Spleen (tissue), 11 donors: ENCODE data around the gene EHBP1L1. TPM values are rescaled to one million over a fixed set of nuclear protein-coding genes. Genes with fewer than 3 reads are reported as not detected.

Experiments
- DNase-seq: peaks from one replicate; pipeline ENCODE4 v3.0.0-alpha.2; 2020
- H3K27ac ChIP-seq, 8 donors: fragments of 200-600 bp; sonication (generic) in 7 of 8; 1 replicate in 4 of 8; 2 replicates in 4 of 8; pipeline versions ENCODE4 v1.5.0 to v1.8.0; 2016 to 2021; ENCODE audit warnings: inconsistent platforms in 4 of 8, mild to moderate bottlenecking in 4 of 8, moderate library complexity in 1 of 8
- H3K27me3 ChIP-seq, 7 donors: fragments of 200-600 bp; sonication (generic) in 6 of 7; replicated peaks in 1 of 7; 1 replicate in 4 of 7; 2 replicates in 3 of 7; pipeline versions ENCODE4 v1.5.0 to v1.8.0; 2016 to 2021; ENCODE audit warnings: inconsistent platforms in 3 of 7, mild to moderate bottlenecking in 1 of 7
- H3K36me3 ChIP-seq, 6 donors: fragments of 200-600 bp; sonication (generic) in 5 of 6; 1 replicate in 4 of 6; 2 replicates in 2 of 6; pipeline versions ENCODE4 v1.5.0 to v1.8.0; 2016 to 2021; ENCODE audit warnings: inconsistent platforms in 2 of 6
- H3K4me1 ChIP-seq, 6 donors: fragments of 200-600 bp; sonication (generic) in 5 of 6; 1 replicate in 3 of 6; 2 replicates in 3 of 6; pipeline versions ENCODE4 v1.5.0 to v1.8.0; 2016 to 2021; ENCODE audit warnings: inconsistent platforms in 3 of 6
- H3K4me3 ChIP-seq, 8 donors: fragments of 200-600 bp; sonication (generic) in 7 of 8; 1 replicate in 4 of 8; 2 replicates in 4 of 8; pipeline versions ENCODE4 v1.5.0 to v1.8.0; 2016 to 2021; ENCODE audit warnings: inconsistent platforms in 4 of 8, mild to moderate bottlenecking in 4 of 8, moderate library complexity in 2 of 8
- H3K9me3 ChIP-seq, 8 donors: fragments of 200-600 bp; sonication (generic) in 7 of 8; 1 replicate in 4 of 8; 2 replicates in 4 of 8; pipeline versions ENCODE4 v1.5.0 to v1.8.0; 2016 to 2021; ENCODE audit warnings: inconsistent platforms in 4 of 8
- POLR2A ChIP-seq, 3 donors: fragments of 450-650 bp; IDR thresholded peaks; one replicate each; pipeline ENCODE4 v1.5.1; 2017; ENCODE audit warnings: antibody characterized with exemption in 3 of 3, mild to moderate bottlenecking in 1 of 3
- POLR2AphosphoS5 ChIP-seq, 3 donors: sonication (generic); formaldehyde crosslinking; IDR thresholded peaks; one replicate each; pipeline ENCODE4 v1.5.1; 2017; ENCODE audit warnings: antibody characterized with exemption in 3 of 3
- WGBS, 5 donors: extraction: QIAGEN DNeasy Blood & Tissue Kit in 3 of 5; methylation state at CpG; one replicate each; pipeline versions ENCODE4 v1.1.5 to v1.1.7; 2013 to 2018; 5-methylcytosine and 5-hydroxymethylcytosine counted together
- intact Hi-C: fragments of 100-400 bp; cut with DNase I; formaldehyde crosslinking; loops from one replicate; pipeline ENCODE4 v1.15.0; 2023; ENCODE audit warnings: low total_unique reads
- polyA plus RNA-seq, 3 donors: library from polyadenylated mRNA; stranded (reverse); fragments of 200-250 nt; gene quantifications; one replicate each; pipeline ENCODE4 v1.2.1, GENCODE V29; 2013
- total RNA-seq, 7 donors: library from RNA; depleted of rRNA in 3 of 7; stranded (reverse); fragments of >200 nt in 3 of 7; fragmentation: NEBNext Ultra II Directional in 4 of 7; extraction: Animal tissue kit (Norgen Biotek cat#: 25700) in 4 of 7; gene quantifications; one replicate each; pipeline versions ENCODE4 v1.1.0 to v1.2.1, GENCODE V29; 2016 to 2021
- TF ChIP-seq, protein P1 (sequence below), 11 experiments: fragments of 200-600 bp in 7 of 11; fragments of 450-650 bp in 4 of 11; sonication (generic) in 4 of 11; IDR thresholded peaks in 8 of 11; conservative IDR thresholded peaks in 3 of 11; 1 replicate in 7 of 11; 2 replicates in 4 of 11; pipeline versions ENCODE4 v1.4.0 to v1.8.0; 2016 to 2021; ENCODE audit warnings: antibody characterized with exemption in 11 of 11, inconsistent platforms in 4 of 11, mild to moderate bottlenecking in 1 of 11
- donor health status: healthy with polysubstance abuse.
- donor health status: DM: no; HTN: no; CAD: no; lungs with moderate emphysema.
- donor health status: DM: no; HTN: no; CAD: no.
- donor health status: Bipolar disorder and iron deficiency.
- donor health status: healthy.
- donor health status: DM: no; HTN: no; CAD: no.
- donor health status: DM: yes; HTN: yes; CAD: no.

EHBP1L1 gene
- total and polyA plus RNA-seq, 10 donors, result 44.3 to 365 (median 215) TPM

DNA sequence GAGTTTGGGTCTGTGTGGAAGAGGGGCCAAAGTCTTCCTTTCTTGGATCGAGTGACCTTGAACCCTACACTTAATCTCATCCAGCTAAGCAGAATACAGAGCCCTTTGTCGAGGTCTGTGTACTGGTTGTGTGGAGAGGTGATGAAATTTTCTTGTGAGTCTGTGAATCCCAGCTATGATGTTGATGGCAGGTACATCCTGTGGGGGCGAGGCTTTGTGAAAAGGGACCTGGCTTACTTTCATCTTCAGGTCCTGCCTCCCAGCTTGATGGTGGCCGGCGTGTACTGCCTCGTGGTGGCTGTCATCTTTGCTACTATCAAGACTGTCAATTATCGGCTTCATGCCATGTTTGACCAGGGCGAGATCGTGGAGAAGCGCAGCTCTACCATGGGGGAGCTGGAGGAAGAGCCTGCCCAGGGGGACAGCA lies 40.7 kb downstream of the EHBP1L1 start:
- TF ChIP-seq, protein P1, sequence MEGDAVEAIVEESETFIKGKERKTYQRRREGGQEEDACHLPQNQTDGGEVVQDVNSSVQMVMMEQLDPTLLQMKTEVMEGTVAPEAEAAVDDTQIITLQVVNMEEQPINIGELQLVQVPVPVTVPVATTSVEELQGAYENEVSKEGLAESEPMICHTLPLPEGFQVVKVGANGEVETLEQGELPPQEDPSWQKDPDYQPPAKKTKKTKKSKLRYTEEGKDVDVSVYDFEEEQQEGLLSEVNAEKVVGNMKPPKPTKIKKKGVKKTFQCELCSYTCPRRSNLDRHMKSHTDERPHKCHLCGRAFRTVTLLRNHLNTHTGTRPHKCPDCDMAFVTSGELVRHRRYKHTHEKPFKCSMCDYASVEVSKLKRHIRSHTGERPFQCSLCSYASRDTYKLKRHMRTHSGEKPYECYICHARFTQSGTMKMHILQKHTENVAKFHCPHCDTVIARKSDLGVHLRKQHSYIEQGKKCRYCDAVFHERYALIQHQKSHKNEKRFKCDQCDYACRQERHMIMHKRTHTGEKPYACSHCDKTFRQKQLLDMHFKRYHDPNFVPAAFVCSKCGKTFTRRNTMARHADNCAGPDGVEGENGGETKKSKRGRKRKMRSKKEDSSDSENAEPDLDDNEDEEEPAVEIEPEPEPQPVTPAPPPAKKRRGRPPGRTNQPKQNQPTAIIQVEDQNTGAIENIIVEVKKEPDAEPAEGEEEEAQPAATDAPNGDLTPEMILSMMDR (IDR thresholded peaks at IDR 0.05 in 8 of 11, conservative IDR thresholded peaks at IDR 0.05 in 3 of 11), result no peak
- TF ChIP-seq POLR2AphosphoS5 (IDR thresholded peaks at IDR 0.05) (no peak), POLR2A (IDR thresholded peaks at IDR 0.05) (no peak)
- no peaks in the 10 kb centered on the region for H3K27me3 ChIP-seq
- H3K4me3 ChIP-seq, result peak overlapping the region; percentile 85 to 98 (median 95)
- H3K9me3 ChIP-seq, result no peaks in the 10 kb centered on the region
- peak overlapping the region in 7 of 8 donors; percentile 94 to 99 (median 97) for H3K27ac ChIP-seq
- 55 to 77% (median 64%) methylated on average over 10 of the region's 10 CpGs for WGBS, 5 donors
- intact Hi-C loops, result no loop called here
- H3K4me1 ChIP-seq, result peaks cover 29 to 74% (median 47%) of the 10 kb centered on the region in 6 donors
- H3K36me3 ChIP-seq, result peaks cover 10 to 65% (median 49%) of the 10 kb centered on the region in 6 donors
- peak; percentile 81 for DNase-seq

- 89 to 95% (median 90%) methylated on average over 15 to 17 of the region's 17 CpGs for WGBS, 5 donors
- no peaks in the 10 kb centered on the region for H3K27me3 ChIP-seq
- H3K27ac ChIP-seq, result peak overlapping the region in 3 of 8 donors; percentile 98 to 99 (median 98)
- no peaks in the 10 kb centered on the region for H3K9me3 ChIP-seq
- TF ChIP-seq POLR2A (IDR thresholded peaks at IDR 0.05), result no peak
- peak in 1 of 3 donors; percentile 9 for TF ChIP-seq POLR2AphosphoS5 (IDR thresholded peaks at IDR 0.05)
- TF ChIP-seq, protein P1 (IDR thresholded peaks at IDR 0.05 in 8 of 11, conservative IDR thresholded peaks at IDR 0.05 in 3 of 11), result no peak
- DNase-seq, result peak; percentile 78
- intact Hi-C loops, result no loop called here
- peaks cover 22 to 67% (median 41%) of the 10 kb centered on the region in 6 donors for H3K4me1 ChIP-seq
- peaks cover 10 to 65% (median 54%) of the 10 kb centered on the region in 6 donors for H3K36me3 ChIP-seq
- H3K4me3 ChIP-seq, result peak overlapping the region in 6 of 8 donors; percentile 95 to 98 (median 96)
Observed at GRCh38 chr11:65617136-65617850, 41.4 kb downstream of the EHBP1L1 start.

DNA sequence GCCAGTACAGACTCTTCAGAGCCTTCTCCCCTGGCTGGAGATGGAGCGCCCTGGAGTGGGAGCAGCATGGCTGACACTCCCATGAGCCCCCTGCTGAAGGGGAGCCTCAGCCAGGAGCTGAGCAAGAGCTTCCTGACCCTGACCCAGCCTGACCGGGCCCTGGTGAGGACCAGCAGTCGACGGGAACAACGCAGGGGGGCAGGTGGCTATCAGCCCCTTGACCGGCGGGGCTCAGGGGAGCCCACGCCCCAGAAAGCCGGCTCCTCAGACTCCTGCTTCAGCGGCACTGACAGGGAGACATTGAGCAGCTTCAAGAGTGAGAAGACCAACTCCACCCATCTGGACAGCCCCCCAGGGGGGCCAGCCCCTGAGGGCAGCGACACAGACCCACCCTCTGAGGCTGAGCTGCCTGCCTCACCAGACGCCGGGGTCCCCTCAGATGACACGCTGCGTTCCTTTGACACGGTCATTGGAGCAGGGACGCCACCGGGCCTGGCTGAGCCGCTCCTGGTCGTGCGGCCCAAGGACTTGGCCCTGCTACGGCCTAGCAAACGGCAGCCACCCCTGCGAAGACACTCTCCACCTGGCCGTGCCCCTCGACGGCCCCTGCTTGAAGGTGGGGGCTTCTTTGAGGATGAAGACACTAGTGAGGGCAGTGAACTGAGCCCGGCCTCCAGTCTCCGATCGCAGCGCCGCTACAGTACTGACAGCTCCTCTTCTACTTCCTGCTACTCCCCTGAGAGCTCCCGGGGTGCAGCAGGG lies 42.3 kb downstream of the EHBP1L1 start:
- H3K4me3 ChIP-seq, result no peak overlapping the region
- peaks cover 14 to 59% (median 32%) of the 10 kb centered on the region in 6 donors for H3K4me1 ChIP-seq
- peak; percentile 81 for DNase-seq
- no peak overlapping the region for H3K27ac ChIP-seq
- WGBS, 5 donors, result 93 to 97% (median 96%) methylated on average over 28 to 33 of the region's 33 CpGs
- no peaks in the 10 kb centered on the region for H3K27me3 ChIP-seq
- no peaks in the 10 kb centered on the region for H3K9me3 ChIP-seq
- TF ChIP-seq POLR2AphosphoS5 (IDR thresholded peaks at IDR 0.05), result peak in 1 of 3 donors; percentile 31
- no peak for TF ChIP-seq POLR2A (IDR thresholded peaks at IDR 0.05)
- intact Hi-C loops, result no loop called here
- peaks cover 10 to 65% (median 59%) of the 10 kb centered on the region in 6 donors for H3K36me3 ChIP-seq

- no peak overlapping the region for H3K27ac ChIP-seq
- no peaks in the 10 kb centered on the region for H3K9me3 ChIP-seq
- DNase-seq, result peak; percentile 79
- no peak overlapping the region for H3K4me3 ChIP-seq
- 90 to 96% (median 94%) methylated on average over 14 of the region's 14 CpGs for WGBS, 5 donors
- peaks cover 12 to 53% (median 29%) of the 10 kb centered on the region in 6 donors for H3K4me1 ChIP-seq
- H3K27me3 ChIP-seq, result no peaks in the 10 kb centered on the region
- H3K36me3 ChIP-seq, result peaks cover 10 to 70% (median 65%) of the 10 kb centered on the region in 6 donors
- intact Hi-C loops, result no loop called here
- TF ChIP-seq POLR2A (IDR thresholded peaks at IDR 0.05) (no peak), POLR2AphosphoS5 (IDR thresholded peaks at IDR 0.05) (no peak)
- TF ChIP-seq, protein P1 (IDR thresholded peaks at IDR 0.05 in 8 of 11, conservative IDR thresholded peaks at IDR 0.05 in 3 of 11), result no peak
Observed at GRCh38 chr11:65618763-65619162, 42.9 kb downstream of the EHBP1L1 start.
